ENCODE measurements around the gene THYN1.

GRCh38 chr11:134248910-134249480, 4.2 kb downstream of the THYN1 start:
- TF ChIP-seq CTCF (IDR thresholded peaks at IDR 0.05; ENCODE audit: low read depth, low read length) (no peak), MAX (IDR thresholded peaks at IDR 0.05; ENCODE audit: low read depth, low read length) (no peak)

Data from NB4 (cell line).